ENCODE data around the gene C3orf22.

C3orf22 gene

GRCh38 chr3:126571078-126571477 lies 12.3 kb upstream of the C3orf22 start:
- Histone ChIP-seq H3K4me3 (ENCODE audit: low read length) (no peak overlapping the region), H3K9ac (ENCODE audit: low read length) (no peak overlapping the region), H3K4me2 (ENCODE audit: low read length) (no peak overlapping the region), H3K27ac (ENCODE audit: low read length) (no peak overlapping the region), H3K36me3 (replicated peaks; ENCODE audit: low read depth, low read length) (no peaks in the 10 kb centered on the region), H4K20me1 (ENCODE audit: insufficient read depth, low read length) (no peaks in the 10 kb centered on the region), H3K4me1 (ENCODE audit: low read length) (no peaks in the 10 kb centered on the region), H3K79me2 (ENCODE audit: low read length) (no peaks in the 10 kb centered on the region), H2AFZ (ENCODE audit: low read depth, low read length) (no peak overlapping the region), H3K9me3 (ENCODE audit: insufficient read depth, low read length) (no peaks in the 10 kb centered on the region), H3K27me3 (ENCODE audit: low read depth, low read length) (peaks cover 37% of the 10 kb centered on the region)
- no peak for TF ChIP-seq EZH2phosphoT487 (IDR thresholded peaks at IDR 0.05; ENCODE audit: low read depth)
- TF ChIP-seq CTCF (IDR thresholded peaks at IDR 0.05; ENCODE audit: low read depth, low read length) = no peak

GRCh38 chr3:126570103-126570541 lies 11.4 kb upstream of the C3orf22 start:
- H3K4me2 ChIP-seq (ENCODE audit: low read length) = no peak overlapping the region
- H3K27me3 ChIP-seq (ENCODE audit: low read depth, low read length) = peaks cover 47% of the 10 kb centered on the region
- no peak overlapping the region for H3K9ac ChIP-seq (ENCODE audit: low read length)
- no peak overlapping the region for H3K4me3 ChIP-seq (ENCODE audit: low read length)
- H2AFZ ChIP-seq (ENCODE audit: low read depth, low read length) = no peak overlapping the region
- H3K27ac ChIP-seq (ENCODE audit: low read length) = no peak overlapping the region
- TF ChIP-seq EZH2phosphoT487 (IDR thresholded peaks at IDR 0.05; ENCODE audit: low read depth) (no peak), CTCF (IDR thresholded peaks at IDR 0.05; ENCODE audit: low read depth, low read length) (no peak)
- no peaks in the 10 kb centered on the region for H3K79me2 ChIP-seq (ENCODE audit: low read length)
- no peaks in the 10 kb centered on the region for H3K36me3 ChIP-seq (replicated peaks; ENCODE audit: low read depth, low read length)
- no peaks in the 10 kb centered on the region for H4K20me1 ChIP-seq (ENCODE audit: insufficient read depth, low read length)
- no peaks in the 10 kb centered on the region for H3K4me1 ChIP-seq (ENCODE audit: low read length)
- no peaks in the 10 kb centered on the region for H3K9me3 ChIP-seq (ENCODE audit: insufficient read depth, low read length)

GRCh38 chr3:126569390-126569975 lies 10.8 kb upstream of the C3orf22 start:
- no peak overlapping the region for H2AFZ ChIP-seq (ENCODE audit: low read depth, low read length)
- H4K20me1 ChIP-seq (ENCODE audit: insufficient read depth, low read length) = no peaks in the 10 kb centered on the region
- no peak overlapping the region for H3K4me2 ChIP-seq (ENCODE audit: low read length)
- no peaks in the 10 kb centered on the region for H3K4me1 ChIP-seq (ENCODE audit: low read length)
- H3K4me3 ChIP-seq (ENCODE audit: low read length) = no peak overlapping the region
- H3K79me2 ChIP-seq (ENCODE audit: low read length) = no peaks in the 10 kb centered on the region
- no peak for TF ChIP-seq CTCF (IDR thresholded peaks at IDR 0.05; ENCODE audit: low read depth, low read length)
- no peak for TF ChIP-seq EZH2phosphoT487 (IDR thresholded peaks at IDR 0.05; ENCODE audit: low read depth)
- no peaks in the 10 kb centered on the region for H3K9me3 ChIP-seq (ENCODE audit: insufficient read depth, low read length)
- no peak overlapping the region for H3K9ac ChIP-seq (ENCODE audit: low read length)
- peaks cover 47% of the 10 kb centered on the region for H3K27me3 ChIP-seq (ENCODE audit: low read depth, low read length)
- no peak overlapping the region for H3K27ac ChIP-seq (ENCODE audit: low read length)
- H3K36me3 ChIP-seq (replicated peaks; ENCODE audit: low read depth, low read length) = no peaks in the 10 kb centered on the region

- no peak overlapping the region for H2AFZ ChIP-seq (ENCODE audit: low read depth, low read length)
- no peak overlapping the region for H3K9ac ChIP-seq (ENCODE audit: low read length)
- peaks cover 50% of the 10 kb centered on the region for H3K27me3 ChIP-seq (ENCODE audit: low read depth, low read length)
- H3K79me2 ChIP-seq (ENCODE audit: low read length) = no peaks in the 10 kb centered on the region
- TF ChIP-seq CTCF (IDR thresholded peaks at IDR 0.05; ENCODE audit: low read depth, low read length) (no peak), EZH2phosphoT487 (IDR thresholded peaks at IDR 0.05; ENCODE audit: low read depth) (no peak)
- H4K20me1 ChIP-seq (ENCODE audit: insufficient read depth, low read length) = no peaks in the 10 kb centered on the region
- no peak overlapping the region for H3K4me3 ChIP-seq (ENCODE audit: low read length)
- H3K27ac ChIP-seq (ENCODE audit: low read length) = no peak overlapping the region
- no peaks in the 10 kb centered on the region for H3K4me1 ChIP-seq (ENCODE audit: low read length)
- no peak overlapping the region for H3K4me2 ChIP-seq (ENCODE audit: low read length)
- H3K9me3 ChIP-seq (ENCODE audit: insufficient read depth, low read length) = no peaks in the 10 kb centered on the region
- no peaks in the 10 kb centered on the region for H3K36me3 ChIP-seq (replicated peaks; ENCODE audit: low read depth, low read length)
Observed at GRCh38 chr3:126568776-126569342, 10.1 kb upstream of the C3orf22 start.
